Smooth muscle cell (in vitro differentiated cells): Measurements from ENCODE around the gene ACTN3. TPM values are rescaled to one million over a fixed set of nuclear protein-coding genes. Genes with fewer than 3 reads are reported as not detected.

Experiments
- DNase-seq: peaks from one replicate; lab custom pipeline; 2025; ENCODE audit not compliant: unreplicated experiment; lab: John Stamatoyannopoulos, UW
- H2AFZ ChIP-seq: fragments of 200-600 bp; sonication (generic); 2 replicates; pipeline ENCODE4 v1.6.0; 2016; ENCODE audit warnings: antibody characterized with exemption, low read depth, mild to moderate bottlenecking
- H3F3A ChIP-seq: fragments of 200-600 bp; sonication (generic); 2 replicates; pipeline ENCODE4 v1.6.0; 2017; ENCODE audit warnings: antibody characterized with exemption, low read depth
- H3K27ac ChIP-seq: fragments of 200-600 bp; sonication (generic); 2 replicates; pipeline ENCODE4 v1.5.1; 2016; ENCODE audit warnings: low read depth, mild to moderate bottlenecking
- H3K27me3 ChIP-seq: fragments of 200-600 bp; sonication (generic); 2 replicates; pipeline ENCODE4 v1.6.1; 2016; ENCODE audit warnings: low read depth, mild to moderate bottlenecking
- H3K36me3 ChIP-seq: fragments of 200-600 bp; sonication (generic); 2 replicates; pipeline ENCODE4 v1.5.1; 2016; ENCODE audit warnings: low read depth
- H3K4me1 ChIP-seq: fragments of 200-600 bp; sonication (generic); 2 replicates; pipeline ENCODE4 v1.5.1; 2016; ENCODE audit warnings: low read depth
- H3K4me2 ChIP-seq: fragments of 200-600 bp; sonication (generic); 2 replicates; pipeline ENCODE4 v1.6.0; 2016; ENCODE audit warnings: mild to moderate bottlenecking
- H3K4me3 ChIP-seq: fragments of 200-600 bp; sonication (generic); 2 replicates; pipeline ENCODE4 v1.5.1; 2016; ENCODE audit warnings: mild to moderate bottlenecking
- H3K79me2 ChIP-seq: fragments of 200-600 bp; sonication (generic); 2 replicates; pipeline ENCODE4 v1.6.0; 2016; ENCODE audit warnings: low read depth, mild to moderate bottlenecking
- H3K9ac ChIP-seq: fragments of 200-600 bp; sonication (generic); 2 replicates; pipeline ENCODE4 v1.6.0; 2016; ENCODE audit warnings: low read depth
- H3K9me3 ChIP-seq: fragments of 200-600 bp; sonication (generic); replicated peaks from 2 replicates; pipeline ENCODE4 v1.5.1; 2016; ENCODE audit warnings: low read depth
- H4K20me1 ChIP-seq: fragments of 200-600 bp; sonication (generic); 2 replicates; pipeline ENCODE4 v1.6.0; 2016; ENCODE audit warnings: low read depth
- WGBS: methylation state at CpG from one replicate; pipeline ENCODE4 v1.1.7; 2016; ENCODE audit warnings: low lambda C conversion rate; 5-methylcytosine and 5-hydroxymethylcytosine counted together
- polyA plus RNA-seq: library from polyadenylated mRNA; unstranded; fragments of >200 nt; fragmentation: Nextera tagmentation; extraction: Ambion mirVana; gene quantifications from 2 replicates; pipeline ENCODE4 v1.2.1, GENCODE V29; 2016
- total RNA-seq: library from RNA; depleted of rRNA; stranded (reverse); fragments of >200 nt; gene quantifications from 2 replicates; pipeline ENCODE4 v1.2.3, GENCODE V29; 2014
- TF ChIP-seq, protein P1 (sequence below): fragments of 200-600 bp; sonication (generic); IDR thresholded peaks from 2 replicates; pipeline ENCODE4 v1.5.1; 2017; ENCODE audit warnings: borderline replicate concordance, mild to moderate bottlenecking, antibody characterized with exemption; ENCODE audit not compliant: insufficient read depth, poor library complexity, severe bottlenecking

Gene ACTN3
- total and polyA plus RNA-seq, 2 experiments from 2014 or later = 1.4 TPM; not detected in 1

DNA sequence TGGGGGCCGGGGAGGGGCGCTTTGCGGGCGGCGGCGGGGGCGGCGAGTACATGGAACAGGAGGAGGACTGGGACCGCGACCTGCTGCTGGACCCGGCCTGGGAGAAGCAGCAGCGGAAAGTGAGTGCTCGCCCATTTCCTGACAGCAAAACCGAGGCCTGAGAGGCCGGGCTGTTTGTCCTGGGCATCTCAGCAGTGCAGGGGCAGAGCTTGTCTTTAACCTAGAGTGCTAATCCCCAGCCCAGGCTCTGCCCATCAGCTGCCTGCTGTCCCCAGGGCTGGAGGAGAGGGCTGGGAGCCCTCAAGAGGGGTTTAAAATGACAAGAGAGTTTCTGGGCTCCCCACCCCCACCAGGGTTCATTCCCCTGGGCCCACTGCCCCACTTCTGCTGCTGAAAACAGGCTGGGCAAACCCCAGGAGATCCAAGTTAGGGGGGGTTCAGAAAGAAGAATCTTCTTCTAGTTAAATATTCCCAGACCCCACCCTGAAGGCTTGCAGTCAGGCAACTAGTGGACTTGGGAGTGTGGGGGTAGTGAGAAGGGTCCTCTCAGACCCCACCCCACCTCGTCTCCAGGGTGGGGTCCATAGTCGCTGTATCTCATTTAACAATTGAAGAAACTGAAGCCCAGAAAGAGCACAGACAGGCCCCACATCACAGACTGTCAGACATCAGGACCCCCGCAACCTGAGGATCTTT, 411 bp downstream of the ACTN3 start:
- Histone ChIP-seq H3K9me3 (no peaks in the 10 kb centered on the region), H3K79me2 (peaks cover 6% of the 10 kb centered on the region), H3K4me3 (peak overlapping the region; percentile 90), H3K9ac (no peak overlapping the region), H2AFZ (no peak overlapping the region), H3K27me3 (no peaks in the 10 kb centered on the region), H4K20me1 (no peaks in the 10 kb centered on the region), H3K36me3 (no peaks in the 10 kb centered on the region), H3K4me1 (peaks cover 13% of the 10 kb centered on the region), H3K27ac (no peak overlapping the region), H3K4me2 (peak overlapping the region; percentile 96), H3F3A (peaks cover 17% of the 10 kb centered on the region)
- no peak for DNase-seq
- TF ChIP-seq, protein P1, sequence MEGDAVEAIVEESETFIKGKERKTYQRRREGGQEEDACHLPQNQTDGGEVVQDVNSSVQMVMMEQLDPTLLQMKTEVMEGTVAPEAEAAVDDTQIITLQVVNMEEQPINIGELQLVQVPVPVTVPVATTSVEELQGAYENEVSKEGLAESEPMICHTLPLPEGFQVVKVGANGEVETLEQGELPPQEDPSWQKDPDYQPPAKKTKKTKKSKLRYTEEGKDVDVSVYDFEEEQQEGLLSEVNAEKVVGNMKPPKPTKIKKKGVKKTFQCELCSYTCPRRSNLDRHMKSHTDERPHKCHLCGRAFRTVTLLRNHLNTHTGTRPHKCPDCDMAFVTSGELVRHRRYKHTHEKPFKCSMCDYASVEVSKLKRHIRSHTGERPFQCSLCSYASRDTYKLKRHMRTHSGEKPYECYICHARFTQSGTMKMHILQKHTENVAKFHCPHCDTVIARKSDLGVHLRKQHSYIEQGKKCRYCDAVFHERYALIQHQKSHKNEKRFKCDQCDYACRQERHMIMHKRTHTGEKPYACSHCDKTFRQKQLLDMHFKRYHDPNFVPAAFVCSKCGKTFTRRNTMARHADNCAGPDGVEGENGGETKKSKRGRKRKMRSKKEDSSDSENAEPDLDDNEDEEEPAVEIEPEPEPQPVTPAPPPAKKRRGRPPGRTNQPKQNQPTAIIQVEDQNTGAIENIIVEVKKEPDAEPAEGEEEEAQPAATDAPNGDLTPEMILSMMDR = no peak
- 41% methylated on average over 9 of the region's 18 CpGs for whole genome bisulfite sequencing

DNA sequence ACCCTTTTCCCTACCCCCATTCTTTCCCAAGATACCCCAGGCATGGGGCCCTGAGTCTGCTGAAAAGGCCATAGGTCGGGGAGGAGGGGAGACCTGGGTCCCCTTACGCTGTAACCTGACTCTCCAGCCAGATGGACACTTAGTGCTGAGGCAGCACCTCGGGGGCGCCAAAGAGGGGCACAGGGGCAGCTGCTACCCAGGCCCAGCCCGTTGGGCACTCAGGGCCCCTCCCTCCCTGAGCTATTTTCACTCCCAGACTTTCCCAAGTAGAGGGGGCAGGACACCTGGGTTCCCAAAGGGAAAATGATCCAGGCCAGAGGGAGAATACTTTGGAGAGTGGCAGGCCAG, 933 bp downstream of the ACTN3 start:
- TF ChIP-seq, protein P1 = no peak
- Histone ChIP-seq H3K27ac (no peak overlapping the region), H3K4me2 (no peak overlapping the region), H3K79me2 (peaks cover 6% of the 10 kb centered on the region), H2AFZ (no peak overlapping the region), H3K27me3 (no peaks in the 10 kb centered on the region), H3F3A (peaks cover 17% of the 10 kb centered on the region), H3K9me3 (no peaks in the 10 kb centered on the region), H3K36me3 (no peaks in the 10 kb centered on the region), H3K4me1 (peaks cover 13% of the 10 kb centered on the region), H4K20me1 (no peaks in the 10 kb centered on the region), H3K4me3 (no peak overlapping the region), H3K9ac (no peak overlapping the region)
- DNase-seq = no peak
- 53% methylated on average over 5 of the region's 5 CpGs for WGBS

DNA sequence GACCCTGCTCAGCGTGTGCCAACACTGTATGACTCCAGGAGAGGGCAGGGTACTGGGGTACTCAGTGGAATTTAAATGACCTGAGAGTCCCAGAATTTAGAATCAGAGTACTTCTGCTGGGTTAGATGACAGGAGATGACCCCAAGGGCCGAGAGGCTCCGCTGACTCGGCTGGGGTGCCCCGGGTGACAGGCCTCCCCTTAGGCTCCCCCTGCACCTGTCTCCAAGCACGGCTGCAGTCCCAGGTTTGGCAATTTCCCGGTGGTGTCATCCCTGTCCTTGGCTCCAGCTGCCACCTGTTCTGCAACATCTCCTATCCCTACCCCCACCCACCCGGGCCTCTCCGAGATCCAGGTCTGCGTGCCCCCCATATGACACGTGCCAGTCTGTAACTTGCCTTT, 1.3 kb downstream of the ACTN3 start:
- Histone ChIP-seq H3K79me2 (peaks cover 6% of the 10 kb centered on the region), H4K20me1 (no peaks in the 10 kb centered on the region), H3K36me3 (no peaks in the 10 kb centered on the region), H3K4me1 (peaks cover 13% of the 10 kb centered on the region), H3K9ac (no peak overlapping the region), H3K9me3 (no peaks in the 10 kb centered on the region), H3K4me3 (no peak overlapping the region), H3K27ac (no peak overlapping the region), H3K27me3 (no peaks in the 10 kb centered on the region), H2AFZ (no peak overlapping the region), H3K4me2 (no peak overlapping the region), H3F3A (peaks cover 17% of the 10 kb centered on the region)
- no peak for DNase-seq
- TF ChIP-seq, protein P1 = no peak
- WGBS = 86% methylated on average over 10 of the region's 11 CpGs
